ENCODE measurements around the gene PLEKHA7. TPM values are rescaled to one million over a fixed set of nuclear protein-coding genes. Genes with fewer than 3 reads are reported as not detected.

The PLEKHA7 gene
- total RNA-seq, 1 experiment from 2014 or later: 18.4 TPM

GRCh38 chr11:16979703-16980622 lies 34.3 kb downstream of the PLEKHA7 start:
- no TSS peak for BruUV-seq (replicated peaks)
- no peak for DNase-seq
- POLR2A ChIA-PET (ENCODE audit: unreplicated experiment): no interaction called here
- Histone ChIP-seq H3K27ac (ENCODE audit: low read length) (no peak overlapping the region), H3K36me3 (ENCODE audit: low read depth, low read length) (no peaks in the 10 kb centered on the region), H3K9ac (ENCODE audit: low read length) (no peak overlapping the region), H3F3A (ENCODE audit: low read length, unreplicated experiment) (no peaks in the 10 kb centered on the region), H3K9me3 (ENCODE audit: low read length) (no peaks in the 10 kb centered on the region), H4K20me1 (ENCODE audit: low read length) (no peaks in the 10 kb centered on the region), H3K79me2 (ENCODE audit: low read length) (no peaks in the 10 kb centered on the region), H3K4me2 (ENCODE audit: low read length) (no peak overlapping the region), H3K27me3 (ENCODE audit: low read length) (no peaks in the 10 kb centered on the region), H3K4me3 (ENCODE audit: low read length) (no peak overlapping the region), H2AFZ (ENCODE audit: low read length) (no peak overlapping the region), H3K9me2 (replicated peaks; ENCODE audit: low read length) (no peaks in the 10 kb centered on the region), H3K4me1 (ENCODE audit: insufficient read depth, low read length) (peaks cover 8% of the 10 kb centered on the region; the same call in 1 of the 2 replicates)
- intact Hi-C loops (cut with micrococcal nuclease): no loop called here
- CTCF ChIA-PET: no interaction called here
- no peak for ATAC-seq
- TF ChIP-seq EZH2 (IDR thresholded peaks at IDR 0.05; ENCODE audit: low read length, unreplicated experiment) (no peak), CTCF (conservative IDR thresholded peaks at IDR 0.05; ENCODE audit: low read depth, low read length) (no peak), EZH2phosphoT487 (IDR thresholded peaks at IDR 0.05; ENCODE audit: borderline replicate concordance, low read length) (no peak)

GRCh38 chr11:16977994-16978315 lies 36.3 kb downstream of the PLEKHA7 start:
- Histone ChIP-seq H3K4me2 (ENCODE audit: low read length) (no peak overlapping the region), H3K27me3 (ENCODE audit: low read length) (no peaks in the 10 kb centered on the region), H3K27ac (ENCODE audit: low read length) (no peak overlapping the region), H3K4me3 (ENCODE audit: low read length) (no peak overlapping the region), H3K9ac (ENCODE audit: low read length) (no peak overlapping the region), H3K79me2 (ENCODE audit: low read length) (no peaks in the 10 kb centered on the region), H3F3A (ENCODE audit: low read length, unreplicated experiment) (no peaks in the 10 kb centered on the region), H3K4me1 (ENCODE audit: insufficient read depth, low read length) (peaks cover 8% of the 10 kb centered on the region; the same call in 1 of the 2 replicates), H4K20me1 (ENCODE audit: low read length) (no peaks in the 10 kb centered on the region), H3K36me3 (ENCODE audit: low read depth, low read length) (no peaks in the 10 kb centered on the region), H2AFZ (ENCODE audit: low read length) (no peak overlapping the region), H3K9me2 (replicated peaks; ENCODE audit: low read length) (no peaks in the 10 kb centered on the region), H3K9me3 (ENCODE audit: low read length) (no peaks in the 10 kb centered on the region)
- intact Hi-C loops (cut with micrococcal nuclease): no loop called here
- no TSS peak for BruUV-seq (replicated peaks)
- no peak for TF ChIP-seq EZH2 (IDR thresholded peaks at IDR 0.05; ENCODE audit: low read length, unreplicated experiment)
- TF ChIP-seq CTCF (conservative IDR thresholded peaks at IDR 0.05; ENCODE audit: low read depth, low read length): no peak
- no peak for TF ChIP-seq EZH2phosphoT487 (IDR thresholded peaks at IDR 0.05; ENCODE audit: borderline replicate concordance, low read length)
- ChIA-PET POLR2A (ENCODE audit: unreplicated experiment) (no interaction called here), CTCF (no interaction called here)
- DNase-seq (no peak), ATAC-seq (no peak)

Measured in PC-3 (cell line).